Measurements from ENCODE around the gene PDZD2. TPM values are rescaled to one million over a fixed set of nuclear protein-coding genes. Genes with fewer than 3 reads are reported as not detected.

PDZD2 gene
- total RNA-seq, 1 experiment from 2014 or later = not detected

DNA sequence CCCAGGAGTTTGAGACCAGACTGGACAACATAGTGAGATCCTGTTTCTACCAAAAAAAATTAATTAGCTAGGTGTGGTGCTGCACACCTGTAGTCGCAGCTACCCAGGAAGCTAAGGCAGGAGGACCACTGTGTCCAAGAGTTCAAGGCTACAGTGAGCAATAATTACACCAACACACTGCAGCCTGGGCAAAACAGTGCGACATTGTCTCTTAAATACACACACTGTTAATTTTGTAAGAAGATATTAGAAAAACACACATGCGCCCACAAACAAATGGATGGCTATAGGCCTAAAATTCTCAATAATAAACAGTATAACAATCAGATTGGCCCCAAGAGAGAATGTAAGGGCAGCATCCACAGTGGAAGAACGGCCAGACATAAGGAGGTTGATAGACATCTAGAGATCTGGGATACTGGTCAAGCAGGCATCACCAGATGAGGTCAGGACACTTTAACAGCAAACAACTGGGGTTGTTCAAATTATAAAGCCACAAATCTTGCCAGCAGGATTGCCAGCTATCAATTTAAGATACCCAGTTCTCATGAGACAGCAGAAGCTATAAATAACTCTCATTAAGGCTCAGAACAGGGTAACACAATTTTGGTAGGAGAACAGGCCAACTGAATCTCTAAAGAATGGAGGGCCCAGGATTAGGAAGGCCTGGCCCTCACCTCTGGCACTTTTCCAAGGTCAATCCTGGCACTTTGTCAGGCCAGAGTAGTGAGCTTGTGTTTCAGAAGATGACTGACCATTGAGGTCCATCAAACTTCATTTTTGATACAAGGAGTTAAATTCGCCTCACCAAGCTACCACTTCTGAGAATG, 505.7 kb downstream of the PDZD2 start:
- Histone ChIP-seq H4K20me1 (ENCODE audit: insufficient read depth) (peaks cover 75% of the 10 kb centered on the region), H3K36me3 (ENCODE audit: low read depth) (no peaks in the 10 kb centered on the region), H3F3A (ENCODE audit: insufficient read depth, low read depth) (peaks cover 24% of the 10 kb centered on the region), H2AFZ (no peak overlapping the region), H3K27me3 (ENCODE audit: insufficient read depth, low read depth) (no peaks in the 10 kb centered on the region), H3K4me3 (no peak overlapping the region), H3K79me2 (ENCODE audit: low read depth) (peaks cover 78% of the 10 kb centered on the region), H3K4me1 (replicated peaks; ENCODE audit: insufficient read depth) (no peaks in the 10 kb centered on the region), H3K9me2 (ENCODE audit: insufficient read depth) (no peaks in the 10 kb centered on the region), H3K4me2 (no peak overlapping the region), H3K9me3 (ENCODE audit: insufficient read depth, low read depth) (no peaks in the 10 kb centered on the region), H3K27ac (no peak overlapping the region)
- intact Hi-C loops (cut with micrococcal nuclease; ENCODE audit: unreplicated experiment) = no loop called here
- BruUV-seq (replicated peaks) = no TSS peak
- no peak for TF ChIP-seq EZH2 (IDR thresholded peaks at IDR 0.05; ENCODE audit: low read depth)
- TF ChIP-seq, protein P1, sequence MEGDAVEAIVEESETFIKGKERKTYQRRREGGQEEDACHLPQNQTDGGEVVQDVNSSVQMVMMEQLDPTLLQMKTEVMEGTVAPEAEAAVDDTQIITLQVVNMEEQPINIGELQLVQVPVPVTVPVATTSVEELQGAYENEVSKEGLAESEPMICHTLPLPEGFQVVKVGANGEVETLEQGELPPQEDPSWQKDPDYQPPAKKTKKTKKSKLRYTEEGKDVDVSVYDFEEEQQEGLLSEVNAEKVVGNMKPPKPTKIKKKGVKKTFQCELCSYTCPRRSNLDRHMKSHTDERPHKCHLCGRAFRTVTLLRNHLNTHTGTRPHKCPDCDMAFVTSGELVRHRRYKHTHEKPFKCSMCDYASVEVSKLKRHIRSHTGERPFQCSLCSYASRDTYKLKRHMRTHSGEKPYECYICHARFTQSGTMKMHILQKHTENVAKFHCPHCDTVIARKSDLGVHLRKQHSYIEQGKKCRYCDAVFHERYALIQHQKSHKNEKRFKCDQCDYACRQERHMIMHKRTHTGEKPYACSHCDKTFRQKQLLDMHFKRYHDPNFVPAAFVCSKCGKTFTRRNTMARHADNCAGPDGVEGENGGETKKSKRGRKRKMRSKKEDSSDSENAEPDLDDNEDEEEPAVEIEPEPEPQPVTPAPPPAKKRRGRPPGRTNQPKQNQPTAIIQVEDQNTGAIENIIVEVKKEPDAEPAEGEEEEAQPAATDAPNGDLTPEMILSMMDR (conservative IDR thresholded peaks at IDR 0.05) = no peak
- DNase-seq = peak in 1 of 2 experiments; percentile 12
- POLR2A ChIA-PET (ENCODE audit: unreplicated experiment) = interaction anchor here (0.6 kb wide), 3 partner anchors 13 to 238 kb away, joined by 3 to 5 read pairs (median 3); no protein-coding TSS in a partner anchor
- CTCF ChIA-PET = interaction anchor here (0.5 to 0.7 kb wide), 2 partner anchors 48 to 237 kb away, joined by 3 to 5 read pairs; no protein-coding TSS in a partner anchor

DNA sequence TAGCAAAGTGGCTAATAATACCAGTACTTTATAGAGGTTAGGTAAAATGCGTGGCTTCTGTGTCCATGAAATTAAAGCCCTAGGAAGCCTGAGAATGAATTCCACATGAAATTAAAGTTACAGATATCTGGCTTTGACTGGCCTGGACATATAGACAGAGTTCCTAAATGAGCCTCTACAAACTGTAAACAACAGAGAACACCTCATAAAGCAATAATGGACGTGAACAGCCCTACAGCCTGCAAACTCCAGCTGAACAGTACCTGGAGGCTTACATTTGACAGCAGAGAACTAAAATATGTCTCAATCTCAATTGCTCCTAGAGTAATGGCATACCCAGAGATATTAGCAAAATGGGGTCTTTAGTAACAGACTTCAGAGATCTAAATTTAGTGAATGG, 506.4 kb downstream of the PDZD2 start:
- H3K79me2 ChIP-seq (ENCODE audit: low read depth) = peaks cover 78% of the 10 kb centered on the region
- TF ChIP-seq EZH2 (IDR thresholded peaks at IDR 0.05; ENCODE audit: low read depth) = no peak
- TF ChIP-seq, protein P1 (conservative IDR thresholded peaks at IDR 0.05) = no peak
- no peaks in the 10 kb centered on the region for H3K27me3 ChIP-seq (ENCODE audit: insufficient read depth, low read depth)
- POLR2A ChIA-PET (ENCODE audit: unreplicated experiment) = no interaction called here
- no peaks in the 10 kb centered on the region for H3K9me3 ChIP-seq (ENCODE audit: insufficient read depth, low read depth)
- CTCF ChIA-PET = no interaction called here
- no peak overlapping the region for H2AFZ ChIP-seq
- no peak overlapping the region for H3K4me3 ChIP-seq
- BruUV-seq (replicated peaks) = no TSS peak
- H3K9me2 ChIP-seq (ENCODE audit: insufficient read depth) = no peaks in the 10 kb centered on the region
- intact Hi-C loops (cut with micrococcal nuclease; ENCODE audit: unreplicated experiment) = no loop called here
- H3K27ac ChIP-seq = peak overlapping the region; percentile 0; the same call in 1 of the 2 replicates
- H3K36me3 ChIP-seq (ENCODE audit: low read depth) = no peaks in the 10 kb centered on the region
- no peak for DNase-seq
- H3F3A ChIP-seq (ENCODE audit: insufficient read depth, low read depth) = peaks cover 16% of the 10 kb centered on the region
- H4K20me1 ChIP-seq (ENCODE audit: insufficient read depth) = peaks cover 75% of the 10 kb centered on the region
- no peak overlapping the region for H3K4me2 ChIP-seq
- H3K4me1 ChIP-seq (replicated peaks; ENCODE audit: insufficient read depth) = no peaks in the 10 kb centered on the region

DNA sequence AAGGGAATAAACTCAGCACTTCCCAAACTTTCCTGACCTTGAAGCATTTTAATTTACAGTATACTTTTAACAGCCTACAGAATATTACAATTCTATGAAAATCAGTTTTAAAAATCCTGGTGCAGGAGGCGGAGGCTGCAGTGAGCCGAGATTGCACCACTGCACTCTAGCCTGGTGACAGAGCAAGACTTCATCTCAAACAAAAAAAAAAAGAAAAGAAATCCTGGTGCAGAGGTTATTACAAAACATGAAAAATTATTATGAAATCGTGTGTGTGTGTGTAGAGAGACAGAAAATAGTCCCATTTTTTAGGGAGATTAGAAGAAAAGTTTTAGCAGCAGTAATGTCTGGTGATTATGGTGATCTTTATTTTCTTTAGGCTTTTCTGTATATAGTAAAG, 508.3 kb downstream of the PDZD2 start:
- Histone ChIP-seq H3K9me3 (ENCODE audit: insufficient read depth, low read depth) (no peaks in the 10 kb centered on the region), H3K36me3 (ENCODE audit: low read depth) (no peaks in the 10 kb centered on the region), H3K79me2 (ENCODE audit: low read depth) (peaks cover 88% of the 10 kb centered on the region), H2AFZ (no peak overlapping the region), H4K20me1 (ENCODE audit: insufficient read depth) (peaks cover 88% of the 10 kb centered on the region), H3K4me3 (no peak overlapping the region), H3F3A (ENCODE audit: insufficient read depth, low read depth) (peaks cover 16% of the 10 kb centered on the region; the same call in 1 of the 2 replicates), H3K27ac (no peak overlapping the region), H3K9me2 (ENCODE audit: insufficient read depth) (no peaks in the 10 kb centered on the region), H3K27me3 (ENCODE audit: insufficient read depth, low read depth) (no peaks in the 10 kb centered on the region), H3K4me2 (no peak overlapping the region), H3K4me1 (replicated peaks; ENCODE audit: insufficient read depth) (no peaks in the 10 kb centered on the region)
- intact Hi-C loops (cut with micrococcal nuclease; ENCODE audit: unreplicated experiment) = no loop called here
- ChIA-PET CTCF (no interaction called here), POLR2A (ENCODE audit: unreplicated experiment) (no interaction called here)
- TF ChIP-seq, protein P1 (conservative IDR thresholded peaks at IDR 0.05) = no peak
- no peak for TF ChIP-seq EZH2 (IDR thresholded peaks at IDR 0.05; ENCODE audit: low read depth)
- TSS peak; percentile 1 for BruUV-seq (replicated peaks)
- peak in 1 of 2 experiments; percentile 28 for DNase-seq

Data from PC-9 (cell line).